GM12873 (cell line): ENCODE data around the gene TRMT10A.

ENCODE experiments used
- CTCF ChIP-seq: IDR thresholded peaks from 2 replicates; pipeline ENCODE4 v1.5.1; 2012; ENCODE audit warnings: low read depth, mild to moderate bottlenecking, moderate library complexity, low read length, control low read depth; ENCODE audit not compliant: insufficient read depth; ENCODE audit errors: missing control alignments

The TRMT10A gene

GRCh38 chr4:99593781-99594641, 30.2 kb upstream of the TRMT10A start:
- TF ChIP-seq CTCF, result no peak

- TF ChIP-seq CTCF, result no peak
Measured at GRCh38 chr4:99591757-99592156, 27.9 kb upstream of the TRMT10A start.

GRCh38 chr4:99587803-99588202, 24.0 kb upstream of the TRMT10A start:
- TF ChIP-seq CTCF, result no peak

- no peak for TF ChIP-seq CTCF
Measured at GRCh38 chr4:99587309-99587708, 23.5 kb upstream of the TRMT10A start.

- TF ChIP-seq CTCF, result no peak
Measured at GRCh38 chr4:99586797-99587196, 23.0 kb upstream of the TRMT10A start.

GRCh38 chr4:99586322-99586721, 22.5 kb upstream of the TRMT10A start:
- no peak for TF ChIP-seq CTCF

- no peak for TF ChIP-seq CTCF
Measured at GRCh38 chr4:99585516-99585915, 21.7 kb upstream of the TRMT10A start.
